ENCODE data around the gene PRRC2C.

The PRRC2C gene

GRCh38 chr1:171636141-171636540 is 150.8 kb downstream of the PRRC2C start:
- DNase-seq (ENCODE audit: low read depth in 2 of 2) = no peak

DNA sequence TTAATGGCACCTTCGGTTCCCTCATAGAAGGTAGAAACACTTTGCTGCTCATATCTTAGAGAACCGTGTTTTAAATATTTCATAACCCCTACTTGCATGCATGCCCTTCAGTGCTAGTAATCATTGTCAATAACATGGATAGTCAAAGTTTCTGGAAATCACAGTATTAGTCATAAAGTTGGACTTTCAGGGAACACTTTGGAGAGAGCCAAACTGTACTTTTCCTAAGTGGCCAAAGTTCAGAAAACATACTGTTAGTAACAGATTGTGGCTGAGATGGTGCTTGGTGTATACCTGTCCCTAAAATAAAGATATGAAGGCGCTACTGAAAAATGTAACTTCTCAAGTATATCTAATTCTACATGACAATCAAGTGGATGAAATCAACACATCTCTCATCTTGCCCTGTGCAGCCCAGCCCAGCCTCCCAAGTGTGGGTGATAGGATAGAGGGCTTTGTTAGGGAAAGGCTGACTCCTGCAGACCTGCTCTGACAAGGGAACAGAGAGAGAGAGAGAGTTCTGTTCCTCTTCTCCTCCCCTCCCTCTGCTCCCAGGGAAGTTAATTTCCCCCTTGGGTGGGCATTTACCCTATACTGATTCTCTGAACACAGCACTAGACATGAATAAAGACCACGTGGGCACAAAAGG is 152.7 kb downstream of the PRRC2C start:
- DNase-seq (ENCODE audit: low read depth in 2 of 2) = no peak

- DNase-seq (ENCODE audit: low read depth in 2 of 2) = no peak
Measured at GRCh38 chr1:171640225-171640624, 154.9 kb downstream of the PRRC2C start.

DNA sequence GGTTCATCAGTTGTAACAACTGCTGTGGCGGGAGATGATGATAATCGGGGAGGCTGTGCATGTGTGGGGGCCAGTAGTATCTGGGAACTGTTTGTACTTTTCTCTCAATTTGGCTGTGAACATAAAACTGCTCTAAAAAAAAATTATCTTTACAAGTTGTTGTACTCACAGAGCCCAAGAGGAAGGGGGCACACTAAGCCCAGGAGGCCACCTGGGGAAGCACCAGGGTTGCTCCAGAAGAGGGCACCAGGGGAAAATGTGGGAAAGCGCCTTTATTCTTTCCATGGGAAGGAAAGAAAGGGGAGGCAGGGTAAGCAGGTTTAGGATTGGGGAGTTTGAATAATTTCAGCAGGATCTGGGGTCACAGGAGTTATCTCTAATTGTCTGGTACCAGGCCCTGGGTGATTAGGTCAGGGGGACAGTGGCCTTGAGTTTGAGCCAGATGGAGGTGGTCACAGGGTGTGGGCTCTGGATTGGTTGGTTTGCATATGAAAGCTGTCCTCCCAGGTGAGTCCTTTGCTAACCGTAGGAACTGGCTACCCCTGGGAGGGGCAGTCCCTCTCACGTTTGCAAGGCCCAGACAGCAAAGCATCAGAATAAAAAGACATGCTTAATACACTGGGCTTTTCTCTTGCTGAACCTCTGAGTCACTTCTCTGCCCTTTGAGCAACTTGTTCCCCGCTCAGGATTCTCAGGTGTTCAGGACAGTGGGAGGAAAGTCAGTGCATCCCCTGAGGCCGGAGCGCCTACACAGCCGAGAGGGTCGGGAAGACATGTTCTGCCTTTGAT is 155.9 kb downstream of the PRRC2C start:
- no peak for DNase-seq (ENCODE audit: low read depth in 2 of 2)

DNA sequence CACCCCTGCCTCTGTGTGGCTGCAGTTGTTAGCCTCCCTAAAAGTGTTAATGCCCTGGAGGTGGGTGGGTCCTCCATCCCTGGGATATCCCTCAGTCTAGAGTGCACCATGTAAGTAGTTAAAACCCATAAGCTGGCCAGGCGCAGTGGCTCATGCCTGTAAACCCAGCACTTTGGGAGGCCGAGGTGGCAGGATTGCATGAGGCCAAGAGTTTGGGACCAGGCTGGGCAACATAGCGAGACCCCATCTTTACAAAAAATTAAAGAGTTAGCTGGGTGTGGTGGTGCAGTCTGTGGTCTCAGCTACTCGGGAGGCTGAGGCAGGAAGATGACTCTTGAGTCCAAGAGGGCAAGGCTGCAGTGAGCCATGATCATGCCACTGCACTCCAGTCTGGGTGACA is 156.9 kb downstream of the PRRC2C start:
- DNase-seq (ENCODE audit: low read depth in 2 of 2) = no peak

Data from stimulated activated CD4-positive, alpha-beta T cell treated with anti-CD3 and anti-CD28 coated beads, Interleukin-1b, Interleukin-23, amount 100 ng/mL, for 1 hour (primary cell).